WERI-Rb-1 (cell line): Measurements from ENCODE around the gene PAX7.

Experiments used
- DNase-seq: peaks from one replicate; pipeline ENCODE4 v3.0.0-alpha.2; 2020
- H3K27ac ChIP-seq: fragments of 250-450 bp; sonication (Bioruptor Pico); 2 replicates; pipeline ENCODE4 v1.5.1; 2020; ENCODE audit warnings: mild to moderate bottlenecking, moderate library complexity
- H3K27me3 ChIP-seq: fragments of 250-450 bp; sonication (Bioruptor Pico); 2 replicates; pipeline ENCODE4 v1.5.1; 2021; ENCODE audit warnings: mild to moderate bottlenecking, low read depth, moderate library complexity; ENCODE audit not compliant: insufficient read depth, severe bottlenecking
- H3K36me3 ChIP-seq: fragments of 250-450 bp; sonication (Bioruptor Pico); 2 replicates; pipeline ENCODE4 v1.5.1; 2020; ENCODE audit warnings: mild to moderate bottlenecking, moderate library complexity
- H3K4me3 ChIP-seq: 2 replicates; pipeline ENCODE4 v1.5.1; 2011; ENCODE audit warnings: low read depth, mild to moderate bottlenecking, control low read depth, low read length
- H3K9me3 ChIP-seq: fragments of 250-450 bp; sonication (Bioruptor Pico); 2 replicates; pipeline ENCODE4 v1.5.1; 2021; ENCODE audit warnings: mild to moderate bottlenecking, moderate library complexity; ENCODE audit not compliant: severe bottlenecking
- CTCF ChIP-seq: IDR thresholded peaks from 2 replicates; pipeline ENCODE4 v1.5.1; 2011; ENCODE audit warnings: low read depth, mild to moderate bottlenecking, control low read depth, inconsistent platforms, low read length

Gene PAX7

GRCh38 chr1:18658831-18659230 lies 28.2 kb downstream of the PAX7 start:
- H3K9me3 ChIP-seq, result no peaks in the 10 kb centered on the region
- TF ChIP-seq CTCF, result no peak
- H3K4me3 ChIP-seq, result no peak overlapping the region
- H3K36me3 ChIP-seq, result no peaks in the 10 kb centered on the region
- H3K27ac ChIP-seq, result no peak overlapping the region
- DNase-seq, result no peak
- no peaks in the 10 kb centered on the region for H3K27me3 ChIP-seq

GRCh38 chr1:18661404-18662285 lies 31.0 kb downstream of the PAX7 start:
- no peaks in the 10 kb centered on the region for H3K9me3 ChIP-seq
- no peak for TF ChIP-seq CTCF
- H3K36me3 ChIP-seq, result no peaks in the 10 kb centered on the region
- H3K27ac ChIP-seq, result no peak overlapping the region
- no peak for DNase-seq
- no peak overlapping the region for H3K4me3 ChIP-seq
- H3K27me3 ChIP-seq, result no peaks in the 10 kb centered on the region

- no peaks in the 10 kb centered on the region for H3K9me3 ChIP-seq
- TF ChIP-seq CTCF, result no peak
- no peak for DNase-seq
- no peaks in the 10 kb centered on the region for H3K27me3 ChIP-seq
- H3K36me3 ChIP-seq, result no peaks in the 10 kb centered on the region
- no peak overlapping the region for H3K4me3 ChIP-seq
- H3K27ac ChIP-seq, result no peak overlapping the region
Measured at GRCh38 chr1:18662286-18662639, 31.6 kb downstream of the PAX7 start.

GRCh38 chr1:18666317-18666920 lies 35.8 kb downstream of the PAX7 start:
- H3K4me3 ChIP-seq, result no peak overlapping the region
- no peak overlapping the region for H3K27ac ChIP-seq
- DNase-seq, result no peak
- TF ChIP-seq CTCF, result no peak
- H3K27me3 ChIP-seq, result no peaks in the 10 kb centered on the region
- no peaks in the 10 kb centered on the region for H3K9me3 ChIP-seq
- H3K36me3 ChIP-seq, result no peaks in the 10 kb centered on the region

- no peak for TF ChIP-seq CTCF
- H3K4me3 ChIP-seq, result no peak overlapping the region
- H3K27ac ChIP-seq, result no peak overlapping the region
- no peaks in the 10 kb centered on the region for H3K9me3 ChIP-seq
- no peaks in the 10 kb centered on the region for H3K36me3 ChIP-seq
- DNase-seq, result no peak
- no peaks in the 10 kb centered on the region for H3K27me3 ChIP-seq
Measured at GRCh38 chr1:18667333-18667732, 36.7 kb downstream of the PAX7 start.
